Loucy (cell line): ENCODE measurements around the gene GPR153.

Experiments used
- CTCF ChIP-seq: fragments of 200-600 bp; sonication (generic); conservative IDR thresholded peaks from 2 replicates; pipeline ENCODE4 v1.5.1; 2014; ENCODE audit warnings: mild to moderate bottlenecking, antibody characterized with exemption, low read length
- EZH2phosphoT487 ChIP-seq: fragments of 200-600 bp; IDR thresholded peaks from 2 replicates; pipeline ENCODE4 v1.6.1; 2018; ENCODE audit warnings: antibody characterized with exemption, mild to moderate bottlenecking, moderate library complexity, borderline replicate concordance

GRCh38 chr1:6294080-6294889, 33.4 kb upstream of the GPR153 start:
- no peak for TF ChIP-seq CTCF
- TF ChIP-seq EZH2phosphoT487, result no peak
